Adrenal gland (tissue), 12 donors: ENCODE results near the gene PPP1R1C. TPM values are rescaled to one million over a fixed set of nuclear protein-coding genes. Genes with fewer than 3 reads are reported as not detected.

Source experiments
- DNase-seq, 7 donors: peaks; one replicate each; pipeline ENCODE4 v3.0.0-alpha.2; 2019 to 2020
- H3K27ac ChIP-seq, 5 donors: fragments of 200-600 bp; sonication (generic) in 4 of 5; 1 replicate in 3 of 5; 2 replicates in 2 of 5; pipeline versions ENCODE4 v1.5.1 to v1.8.0; 2016 to 2020; ENCODE audit warnings: mild to moderate bottlenecking in 1 of 5
- H3K27me3 ChIP-seq: fragments of 200-600 bp; 2 replicates; pipeline ENCODE4 v1.8.0; 2021
- H3K36me3 ChIP-seq, 2 donors: fragments of 200-600 bp; replicated peaks in 1 of 2; 1 replicate in 1 of 2; 2 replicates in 1 of 2; pipeline versions ENCODE4 v1.5.1 to v1.8.0; 2018 to 2022
- H3K4me1 ChIP-seq, 2 donors: fragments of 200-600 bp; replicated peaks in 1 of 2; 1 replicate in 1 of 2; 2 replicates in 1 of 2; pipeline versions ENCODE4 v1.5.1 to v1.8.0; 2018 to 2021
- H3K4me3 ChIP-seq, 4 donors: fragments of 200-600 bp; sonication (generic) in 3 of 4; one replicate each; pipeline ENCODE4 v1.5.1; 2016 to 2018
- H3K9me3 ChIP-seq, 3 donors: fragments of 200-600 bp; sonication (generic) in 1 of 3; replicated peaks in 1 of 3; 1 replicate in 2 of 3; 2 replicates in 1 of 3; pipeline versions ENCODE4 v1.5.1 to v1.8.0; 2016 to 2021
- CTCF ChIP-seq, 6 experiments: fragments of 450-650 bp in 4 of 6; fragments of 200-600 bp in 2 of 6; sonication (generic) in 1 of 6; IDR thresholded peaks; 1 replicate in 5 of 6; 2 replicates in 1 of 6; pipeline versions ENCODE4 v1.5.1 to v1.8.0; 2016 to 2021; ENCODE audit warnings: antibody characterized with exemption in 6 of 6, mild to moderate bottlenecking in 2 of 6, moderate library complexity in 1 of 6
- POLR2A ChIP-seq, 2 donors: fragments of 450-650 bp; IDR thresholded peaks; one replicate each; pipeline ENCODE4 v1.6.1; 2017; ENCODE audit warnings: antibody characterized with exemption in 2 of 2, mild to moderate bottlenecking in 2 of 2, moderate library complexity in 1 of 2
- WGBS, 4 donors: extraction: QIAGEN DNeasy Blood & Tissue Kit in 2 of 4; methylation state at CpG; one replicate each; pipeline versions ENCODE4 v1.1.5 to v1.1.7; 2013 to 2017; 5-methylcytosine and 5-hydroxymethylcytosine counted together
- intact Hi-C, 2 donors: fragments of 100-400 bp; cut with DNase I; formaldehyde crosslinking; loops; one replicate each; pipeline versions ENCODE4 v1.14.1 to v1.15.0; 2022 to 2023
- polyA plus RNA-seq, 3 donors: library from polyadenylated mRNA; stranded (reverse); fragments of 200-250 nt in 2 of 3; fragments of 350-450 nt in 1 of 3; fragmentation: Illumina TruSeq in 1 of 3; extraction: RNeasy Lipid Tissue Mini Kit (QIAGEN cat#74804) in 1 of 3; gene quantifications; one replicate each; pipeline ENCODE4 v1.2.3, GENCODE V29; 2013 to 2014
- total RNA-seq, 9 donors: library from RNA; depleted of rRNA in 4 of 9; stranded (reverse); fragments of >200 nt in 4 of 9; fragments of 120-200 nt in 1 of 9; fragmentation: NEBNext Ultra II Directional in 1 of 9; extraction: Animal tissue kit (Norgen Biotek cat#: 25700) in 1 of 9; gene quantifications; one replicate each; pipeline versions ENCODE4 v1.1.0 to v1.2.4, GENCODE V29; 2013 to 2023
- donor health status: healthy with polysubstance abuse.
- donor health status: Bipolar disorder and iron deficiency.
- donor health status: DM: yes; HTN: yes; CAD: no.
- donor health status: DM: no; HTN: no; CAD: no.
- donor health status: DM: no; HTN: no; CAD: no.
- donor health status: DM: yes; HTN: yes; CAD: no.

Gene PPP1R1C
- total and polyA plus RNA-seq, 12 donors = 0.29 to 5.9 (median 1.4) TPM; not detected in 3

- 73 to 81% (median 77%) methylated on average over 5 of the region's 5 CpGs for WGBS, 4 donors
- H3K4me3 ChIP-seq = no peak overlapping the region
- no peaks in the 10 kb centered on the region for H3K36me3 ChIP-seq
- no peaks in the 10 kb centered on the region for H3K27me3 ChIP-seq
- no peak overlapping the region for H3K27ac ChIP-seq
- H3K4me1 ChIP-seq = no peaks in the 10 kb centered on the region
- H3K9me3 ChIP-seq = no peaks in the 10 kb centered on the region
- no peak for DNase-seq
- intact Hi-C loops = no loop called here
- TF ChIP-seq CTCF (IDR thresholded peaks at IDR 0.05) (no peak), POLR2A (IDR thresholded peaks at IDR 0.05) (no peak)
Observed at GRCh38 chr2:181944164-181944913, 41.3 kb upstream of the PPP1R1C start.

- DNase-seq = no peak
- TF ChIP-seq CTCF (IDR thresholded peaks at IDR 0.05) (no peak), POLR2A (IDR thresholded peaks at IDR 0.05) (no peak)
- H3K4me3 ChIP-seq = no peak overlapping the region
- H3K27ac ChIP-seq = no peak overlapping the region
- no peaks in the 10 kb centered on the region for H3K9me3 ChIP-seq
- no peaks in the 10 kb centered on the region for H3K27me3 ChIP-seq
- no peaks in the 10 kb centered on the region for H3K36me3 ChIP-seq
- H3K4me1 ChIP-seq = no peaks in the 10 kb centered on the region
- intact Hi-C loops = no loop called here
- WGBS, 4 donors = 92 to 94% (median 93%) methylated on average over 8 of the region's 8 CpGs
Observed at GRCh38 chr2:181944914-181945291, 40.8 kb upstream of the PPP1R1C start.

GRCh38 chr2:181946444-181947127 is 39.1 kb upstream of the PPP1R1C start:
- no peaks in the 10 kb centered on the region for H3K36me3 ChIP-seq
- intact Hi-C loops = no loop called here
- 64 to 76% (median 69%) methylated on average over 1 of the region's 1 CpG for WGBS, 4 donors

GRCh38 chr2:181947273-181947672 is 38.4 kb upstream of the PPP1R1C start:
- H3K27me3 ChIP-seq = no peaks in the 10 kb centered on the region
- no peak overlapping the region for H3K27ac ChIP-seq
- intact Hi-C loops = no loop called here
- H3K36me3 ChIP-seq = no peaks in the 10 kb centered on the region
- TF ChIP-seq POLR2A (IDR thresholded peaks at IDR 0.05) = no peak
- no peak for TF ChIP-seq CTCF (IDR thresholded peaks at IDR 0.05)
- DNase-seq = no peak
- H3K4me3 ChIP-seq = no peak overlapping the region
- H3K4me1 ChIP-seq = no peaks in the 10 kb centered on the region
- no peaks in the 10 kb centered on the region for H3K9me3 ChIP-seq

More at GRCh38 chr2:181946444-181947127, 39.1 kb upstream of the PPP1R1C start:
- TF ChIP-seq CTCF (IDR thresholded peaks at IDR 0.05) (no peak), POLR2A (IDR thresholded peaks at IDR 0.05) (no peak)
- H3K4me1 ChIP-seq = no peaks in the 10 kb centered on the region
- H3K27ac ChIP-seq = no peak overlapping the region
- DNase-seq = no peak
- no peaks in the 10 kb centered on the region for H3K9me3 ChIP-seq
- no peak overlapping the region for H3K4me3 ChIP-seq
- no peaks in the 10 kb centered on the region for H3K27me3 ChIP-seq
